Measurements from ENCODE around the gene CELF2.

The CELF2 gene

GRCh38 chr10:11329062-11329673, 311.5 kb downstream of the CELF2 start:
- no peak overlapping the region for H3K4me3 Mint-ChIP-seq
- peaks cover 20% of the 10 kb centered on the region for H3K27me3 Mint-ChIP-seq (ENCODE audit: low read depth, poor library complexity)
- no peak overlapping the region for H3K27ac Mint-ChIP-seq
- no peaks in the 10 kb centered on the region for H3K9me3 Mint-ChIP-seq
- TF ChIP-seq, protein P1, sequence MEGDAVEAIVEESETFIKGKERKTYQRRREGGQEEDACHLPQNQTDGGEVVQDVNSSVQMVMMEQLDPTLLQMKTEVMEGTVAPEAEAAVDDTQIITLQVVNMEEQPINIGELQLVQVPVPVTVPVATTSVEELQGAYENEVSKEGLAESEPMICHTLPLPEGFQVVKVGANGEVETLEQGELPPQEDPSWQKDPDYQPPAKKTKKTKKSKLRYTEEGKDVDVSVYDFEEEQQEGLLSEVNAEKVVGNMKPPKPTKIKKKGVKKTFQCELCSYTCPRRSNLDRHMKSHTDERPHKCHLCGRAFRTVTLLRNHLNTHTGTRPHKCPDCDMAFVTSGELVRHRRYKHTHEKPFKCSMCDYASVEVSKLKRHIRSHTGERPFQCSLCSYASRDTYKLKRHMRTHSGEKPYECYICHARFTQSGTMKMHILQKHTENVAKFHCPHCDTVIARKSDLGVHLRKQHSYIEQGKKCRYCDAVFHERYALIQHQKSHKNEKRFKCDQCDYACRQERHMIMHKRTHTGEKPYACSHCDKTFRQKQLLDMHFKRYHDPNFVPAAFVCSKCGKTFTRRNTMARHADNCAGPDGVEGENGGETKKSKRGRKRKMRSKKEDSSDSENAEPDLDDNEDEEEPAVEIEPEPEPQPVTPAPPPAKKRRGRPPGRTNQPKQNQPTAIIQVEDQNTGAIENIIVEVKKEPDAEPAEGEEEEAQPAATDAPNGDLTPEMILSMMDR (IDR thresholded peaks at IDR 0.05), result no peak
- H3K4me1 Mint-ChIP-seq, result peaks cover 44% of the 10 kb centered on the region
- no peak for DNase-seq
- no peaks in the 10 kb centered on the region for H3K36me3 Mint-ChIP-seq (ENCODE audit: low read depth)

- H3K9me3 Mint-ChIP-seq, result no peaks in the 10 kb centered on the region
- DNase-seq, result no peak
- no peak overlapping the region for H3K27ac Mint-ChIP-seq
- H3K4me1 Mint-ChIP-seq, result peaks cover 58% of the 10 kb centered on the region
- H3K27me3 Mint-ChIP-seq (ENCODE audit: low read depth, poor library complexity), result peaks cover 15% of the 10 kb centered on the region
- no peaks in the 10 kb centered on the region for H3K36me3 Mint-ChIP-seq (ENCODE audit: low read depth)
- TF ChIP-seq, protein P1 (IDR thresholded peaks at IDR 0.05), result no peak
- no peak overlapping the region for H3K4me3 Mint-ChIP-seq
Observed at GRCh38 chr10:11330383-11331045, 312.8 kb downstream of the CELF2 start.

DNA sequence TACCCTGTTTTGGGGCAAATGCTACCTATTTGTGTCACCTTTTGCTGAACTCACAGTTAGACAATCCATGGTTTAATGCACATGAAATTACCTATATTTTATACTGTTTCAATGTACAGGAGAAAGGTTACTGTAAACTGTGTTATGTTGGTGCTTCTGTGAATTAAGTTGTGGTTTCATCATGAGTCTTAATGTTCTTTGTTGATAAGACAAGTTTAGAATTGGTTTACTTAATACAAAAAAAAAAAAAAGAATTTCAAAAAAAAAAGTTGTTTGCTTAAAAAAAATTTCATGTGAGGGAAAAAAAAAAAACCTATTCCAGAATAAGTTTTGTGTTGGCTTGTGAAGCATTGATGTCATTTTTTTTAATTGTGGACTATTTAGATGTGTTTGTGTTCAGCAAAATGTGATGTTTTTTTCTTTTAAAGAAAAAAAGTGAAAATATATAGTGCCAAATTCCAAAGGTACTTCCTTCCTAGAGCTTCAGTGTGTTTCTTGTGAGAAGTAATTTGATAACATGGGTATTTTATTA, 313.4 kb downstream of the CELF2 start:
- Mint-ChIP-seq H3K27me3 (ENCODE audit: low read depth, poor library complexity) (peaks cover 15% of the 10 kb centered on the region), H3K4me1 (peaks cover 62% of the 10 kb centered on the region), H3K9me3 (no peaks in the 10 kb centered on the region), H3K27ac (no peak overlapping the region), H3K4me3 (no peak overlapping the region), H3K36me3 (ENCODE audit: low read depth) (no peaks in the 10 kb centered on the region)
- DNase-seq, result no peak
- TF ChIP-seq, protein P1 (IDR thresholded peaks at IDR 0.05), result no peak

DNA sequence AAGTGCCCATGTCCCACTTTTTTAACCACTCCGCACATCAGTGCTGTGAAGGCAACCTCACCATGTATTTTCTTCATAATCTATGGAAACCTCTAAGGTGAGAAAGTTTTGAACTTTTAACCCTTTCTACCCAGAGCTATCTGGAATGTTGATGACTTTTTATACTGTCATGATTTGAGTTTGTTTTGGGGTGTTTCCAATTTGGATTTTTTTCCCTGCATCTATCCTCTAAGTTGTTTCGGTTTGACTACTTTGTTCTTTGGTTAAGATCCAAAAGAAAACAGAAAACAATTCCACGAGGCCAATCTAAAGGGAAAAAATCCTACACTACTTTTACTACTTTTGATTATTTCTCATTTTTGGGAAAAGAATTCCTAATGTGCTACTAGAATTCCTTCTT, 314.1 kb downstream of the CELF2 start:
- no peak overlapping the region for H3K27ac Mint-ChIP-seq
- H3K27me3 Mint-ChIP-seq (ENCODE audit: low read depth, poor library complexity), result peaks cover 11% of the 10 kb centered on the region
- TF ChIP-seq, protein P1 (IDR thresholded peaks at IDR 0.05), result no peak
- DNase-seq, result no peak
- no peak overlapping the region for H3K4me3 Mint-ChIP-seq
- H3K9me3 Mint-ChIP-seq, result no peaks in the 10 kb centered on the region
- no peaks in the 10 kb centered on the region for H3K36me3 Mint-ChIP-seq (ENCODE audit: low read depth)
- H3K4me1 Mint-ChIP-seq, result peaks cover 68% of the 10 kb centered on the region

- no peaks in the 10 kb centered on the region for H3K9me3 Mint-ChIP-seq
- DNase-seq, result no peak
- H3K4me3 Mint-ChIP-seq, result no peak overlapping the region
- peak overlapping the region; percentile 15 for H3K27ac Mint-ChIP-seq
- peaks cover 17% of the 10 kb centered on the region for H3K27me3 Mint-ChIP-seq (ENCODE audit: low read depth, poor library complexity)
- TF ChIP-seq, protein P1 (IDR thresholded peaks at IDR 0.05), result no peak
- H3K4me1 Mint-ChIP-seq, result peaks cover 72% of the 10 kb centered on the region
- no peaks in the 10 kb centered on the region for H3K36me3 Mint-ChIP-seq (ENCODE audit: low read depth)
Observed at GRCh38 chr10:11332846-11333245, 315.2 kb downstream of the CELF2 start.
